Measurements from ENCODE around the gene ADD1.

Gene ADD1

DNA sequence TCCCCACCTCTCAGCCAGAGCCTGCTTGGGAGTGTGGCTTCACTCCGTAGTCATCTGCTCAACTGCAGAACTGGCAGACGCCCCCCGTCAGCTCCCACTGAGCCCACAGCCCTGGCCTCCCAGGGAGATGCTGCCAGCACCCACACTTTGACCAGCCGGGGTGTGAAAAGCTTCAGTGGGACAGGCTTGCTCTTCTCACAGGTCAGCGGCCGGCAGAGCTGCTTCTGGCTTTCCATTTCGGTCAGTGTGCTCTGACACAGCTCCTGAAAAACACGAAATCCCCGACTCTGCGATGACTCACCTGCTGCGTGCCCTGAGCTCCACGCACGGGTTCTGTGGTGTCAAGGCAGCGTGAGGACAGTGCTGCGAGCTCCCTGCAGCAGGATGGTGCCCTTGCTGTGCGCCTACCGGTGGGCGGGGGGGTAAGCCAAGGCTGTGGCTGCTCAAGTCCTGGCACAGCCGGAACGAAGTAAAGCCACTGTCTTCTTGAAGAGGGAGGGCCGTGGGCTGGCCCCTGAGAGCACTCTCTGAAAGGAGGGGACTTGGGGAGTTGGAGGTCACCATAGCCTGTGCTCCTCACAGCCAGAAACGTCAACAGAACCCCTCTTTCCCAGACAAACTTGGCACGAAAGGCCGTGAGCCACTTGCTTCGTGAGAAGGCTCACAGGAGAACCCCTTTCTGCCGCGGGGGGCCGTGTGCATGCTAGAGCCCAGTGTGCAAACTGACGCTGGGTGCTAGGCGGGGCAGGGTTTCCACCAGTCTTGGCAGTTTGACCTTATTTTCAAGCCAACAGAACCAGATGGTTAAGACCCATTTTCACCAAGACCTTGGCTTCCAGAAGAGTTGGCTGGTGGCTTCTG lies 96.0 kb downstream of the ADD1 start:
- TF ChIP-seq, protein P1, sequence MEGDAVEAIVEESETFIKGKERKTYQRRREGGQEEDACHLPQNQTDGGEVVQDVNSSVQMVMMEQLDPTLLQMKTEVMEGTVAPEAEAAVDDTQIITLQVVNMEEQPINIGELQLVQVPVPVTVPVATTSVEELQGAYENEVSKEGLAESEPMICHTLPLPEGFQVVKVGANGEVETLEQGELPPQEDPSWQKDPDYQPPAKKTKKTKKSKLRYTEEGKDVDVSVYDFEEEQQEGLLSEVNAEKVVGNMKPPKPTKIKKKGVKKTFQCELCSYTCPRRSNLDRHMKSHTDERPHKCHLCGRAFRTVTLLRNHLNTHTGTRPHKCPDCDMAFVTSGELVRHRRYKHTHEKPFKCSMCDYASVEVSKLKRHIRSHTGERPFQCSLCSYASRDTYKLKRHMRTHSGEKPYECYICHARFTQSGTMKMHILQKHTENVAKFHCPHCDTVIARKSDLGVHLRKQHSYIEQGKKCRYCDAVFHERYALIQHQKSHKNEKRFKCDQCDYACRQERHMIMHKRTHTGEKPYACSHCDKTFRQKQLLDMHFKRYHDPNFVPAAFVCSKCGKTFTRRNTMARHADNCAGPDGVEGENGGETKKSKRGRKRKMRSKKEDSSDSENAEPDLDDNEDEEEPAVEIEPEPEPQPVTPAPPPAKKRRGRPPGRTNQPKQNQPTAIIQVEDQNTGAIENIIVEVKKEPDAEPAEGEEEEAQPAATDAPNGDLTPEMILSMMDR (IDR thresholded peaks at IDR 0.05; ENCODE audit: low read depth, low read length, missing control alignments) = no peak
- H3K4me3 ChIP-seq (ENCODE audit: low read depth, low read length) = no peak overlapping the region
- DNase-seq (ENCODE audit: low read depth) = no peak

DNA sequence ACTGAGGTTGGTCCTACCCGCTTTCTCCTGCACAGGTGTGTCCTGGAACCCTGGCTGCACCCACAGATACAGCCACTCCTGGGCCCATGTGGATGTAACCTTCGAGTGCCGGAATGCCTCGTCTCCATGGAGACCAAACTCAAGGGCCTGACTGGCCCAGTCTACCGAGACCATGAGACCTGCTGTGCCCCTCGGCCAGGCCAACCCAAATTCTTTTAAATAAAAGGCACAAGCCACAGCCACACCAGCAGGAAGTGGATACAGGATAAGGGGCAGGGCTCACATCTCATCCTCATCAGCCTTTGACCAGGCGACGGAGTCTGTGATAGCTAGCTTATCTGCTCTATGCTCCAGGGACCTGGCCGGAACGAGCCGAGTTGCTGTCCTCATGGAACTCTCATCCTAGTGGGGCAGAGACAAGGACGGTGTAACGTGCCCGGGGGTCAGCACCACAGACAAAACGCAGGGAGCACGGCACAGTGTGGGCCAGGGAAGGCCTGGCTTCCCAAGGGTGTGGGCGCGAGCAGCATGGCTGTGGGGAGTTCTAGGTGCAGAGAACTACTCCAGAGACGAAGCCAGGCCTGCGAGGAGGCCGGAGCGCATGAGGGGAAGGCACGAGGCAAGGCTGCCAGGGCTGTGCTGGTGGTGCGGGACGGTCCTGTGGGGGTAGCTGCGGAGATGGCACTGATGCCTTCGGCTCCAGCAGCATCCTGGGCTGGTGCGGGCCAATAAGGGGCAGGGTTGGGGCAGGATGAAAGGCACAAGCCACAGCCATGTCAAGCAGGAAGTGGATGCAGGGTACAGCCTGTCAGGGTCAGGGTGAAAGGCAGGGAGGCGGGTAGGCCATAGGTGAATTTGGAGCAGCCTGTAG lies 96.9 kb downstream of the ADD1 start:
- no peak overlapping the region for H3K4me3 ChIP-seq (ENCODE audit: low read depth, low read length)
- TF ChIP-seq, protein P1 (IDR thresholded peaks at IDR 0.05; ENCODE audit: low read depth, low read length, missing control alignments) = no peak
- DNase-seq (ENCODE audit: low read depth) = no peak

DNA sequence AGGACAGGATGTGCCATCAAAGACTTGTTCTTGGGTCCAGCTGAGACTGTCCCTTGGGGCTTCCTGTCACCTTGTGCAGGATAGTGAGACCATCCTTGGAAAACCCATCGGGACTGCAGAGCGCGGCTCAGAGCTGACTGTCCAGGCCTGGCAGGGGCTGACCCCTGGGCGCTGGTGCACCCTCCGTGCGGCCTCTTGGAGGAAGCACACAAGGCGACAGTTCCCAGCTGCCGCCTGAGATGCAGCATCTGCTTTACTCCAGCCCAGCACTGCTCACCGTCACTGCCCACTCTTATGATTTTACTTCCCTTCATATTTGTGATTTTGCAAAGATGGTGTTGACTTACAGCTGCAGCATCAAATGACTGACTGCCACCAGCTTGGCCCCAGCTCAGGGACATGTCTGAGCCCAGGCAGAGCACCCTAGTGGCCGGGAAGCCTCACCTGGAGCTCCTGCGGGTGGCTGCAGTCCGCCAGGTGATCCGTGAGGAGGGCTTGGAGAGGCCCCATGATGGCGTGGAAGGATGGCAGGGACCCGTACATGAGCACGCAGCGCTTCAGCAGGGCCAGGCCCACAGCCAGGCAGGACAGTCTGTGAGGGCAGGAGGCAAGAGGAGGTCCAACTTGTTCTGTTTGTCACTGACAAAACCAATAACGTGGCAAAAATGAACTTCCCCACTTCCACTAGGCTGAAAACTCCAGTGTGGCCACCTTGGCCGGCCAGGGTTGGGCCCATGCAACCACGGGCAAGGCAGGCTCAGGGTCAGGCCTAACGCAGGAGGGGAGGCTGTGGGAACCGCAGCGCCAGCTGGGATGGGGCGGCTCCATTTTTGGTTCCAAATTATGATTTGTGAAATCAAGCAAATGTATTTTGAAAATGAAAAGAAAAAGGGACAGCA lies 97.7 kb downstream of the ADD1 start:
- H3K4me3 ChIP-seq (ENCODE audit: low read depth, low read length) = no peak overlapping the region
- no peak for DNase-seq (ENCODE audit: low read depth)
- TF ChIP-seq, protein P1 (IDR thresholded peaks at IDR 0.05; ENCODE audit: low read depth, low read length, missing control alignments) = no peak

DNA sequence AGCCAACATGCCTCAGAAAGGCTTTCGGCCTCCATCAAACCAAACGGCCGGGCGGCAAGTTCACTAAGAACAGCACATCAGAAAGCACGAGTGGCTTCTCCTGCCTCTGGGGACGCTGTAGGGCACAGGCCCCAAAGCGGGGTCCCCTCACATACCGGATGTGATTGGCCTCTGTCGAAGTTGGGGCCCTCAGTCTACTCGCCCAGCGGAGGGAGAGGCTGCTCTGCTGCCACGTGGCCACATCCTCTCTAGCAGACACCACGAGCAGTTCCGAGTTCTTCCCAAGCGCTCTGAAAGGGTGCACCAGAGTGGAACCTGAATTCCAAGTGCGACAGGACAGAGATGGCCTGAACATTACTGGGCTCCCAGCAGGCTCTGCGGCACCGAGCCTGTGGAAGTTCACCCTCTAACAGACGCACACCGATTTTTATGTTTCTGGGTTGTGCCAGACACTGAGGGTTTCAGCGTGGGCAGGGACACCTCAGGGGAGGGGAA lies 98.4 kb downstream of the ADD1 start:
- DNase-seq (ENCODE audit: low read depth) = no peak
- no peak overlapping the region for H3K4me3 ChIP-seq (ENCODE audit: low read depth, low read length)
- TF ChIP-seq, protein P1 (IDR thresholded peaks at IDR 0.05; ENCODE audit: low read depth, low read length, missing control alignments) = no peak

DNA sequence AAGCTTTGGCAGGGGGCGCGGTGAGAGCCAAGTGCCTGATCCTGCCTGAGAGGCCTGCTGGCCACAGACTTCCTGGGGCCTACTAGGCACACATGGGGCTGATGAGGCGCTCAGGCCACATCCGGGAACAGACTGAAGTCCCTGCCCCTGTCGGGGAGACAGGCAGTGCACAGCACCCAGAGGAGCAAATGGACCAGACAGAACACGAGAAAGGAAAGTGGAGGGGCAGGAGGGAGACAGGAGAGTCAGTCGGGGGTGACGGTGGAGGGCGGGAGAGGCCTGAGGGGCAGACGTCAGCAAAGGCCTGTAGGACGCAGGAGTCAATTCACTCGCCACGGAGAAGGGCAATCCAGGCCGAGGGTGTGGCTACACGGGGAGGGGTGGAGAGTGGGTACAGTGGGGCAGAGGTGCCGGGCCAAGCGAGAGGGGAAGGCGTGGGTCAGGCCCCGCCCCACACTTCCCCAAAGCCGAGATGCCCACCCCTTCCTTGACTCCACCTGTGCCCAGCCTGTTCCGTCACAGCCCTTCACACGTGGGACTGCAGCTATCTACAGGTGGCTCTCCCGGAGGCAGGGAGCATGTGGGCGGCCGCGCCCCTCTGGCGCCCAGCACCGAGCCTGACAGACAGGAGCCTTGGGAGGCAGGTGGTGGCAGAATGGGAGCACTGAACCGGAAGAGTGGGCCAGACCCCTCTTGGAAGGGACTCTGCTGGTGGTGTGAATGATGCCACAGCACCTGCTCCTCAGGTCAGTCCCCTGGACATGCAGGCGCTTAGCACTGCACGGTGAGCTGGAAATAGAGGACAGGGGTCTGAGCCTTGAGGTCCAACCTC lies 99.1 kb downstream of the ADD1 start:
- H3K4me3 ChIP-seq (ENCODE audit: low read depth, low read length) = no peak overlapping the region
- no peak for DNase-seq (ENCODE audit: low read depth)
- TF ChIP-seq, protein P1 (IDR thresholded peaks at IDR 0.05; ENCODE audit: low read depth, low read length, missing control alignments) = no peak

Data from GM12864 (cell line).